Neural progenitor cell (in vitro differentiated cells): Measurements from ENCODE around the gene IFTAP. TPM values are rescaled to one million over a fixed set of nuclear protein-coding genes. Genes with fewer than 3 reads are reported as not detected.

Experiments used
- DNase-seq: peaks from one replicate; pipeline ENCODE4 v3.0.0-alpha.2; 2016; ENCODE audit warnings: low spot score
- H2AFZ ChIP-seq: fragments of 200-600 bp; sonication (generic); replicated peaks from 2 replicates; pipeline ENCODE4 v1.6.1; 2016; ENCODE audit warnings: antibody characterized with exemption
- H3F3A ChIP-seq: fragments of 200-600 bp; sonication (generic); 2 replicates; pipeline ENCODE4 v1.6.1; 2016; ENCODE audit warnings: antibody characterized with exemption, low read depth
- H3K27ac ChIP-seq: fragments of 200-600 bp; sonication (generic); 2 replicates; pipeline ENCODE4 v1.5.1; 2016; ENCODE audit warnings: mild to moderate bottlenecking
- H3K27me3 ChIP-seq: fragments of 200-600 bp; sonication (generic); 2 replicates; pipeline ENCODE4 v1.6.1; 2016; ENCODE audit warnings: mild to moderate bottlenecking, moderate library complexity
- H3K36me3 ChIP-seq: fragments of 200-600 bp; sonication (generic); 2 replicates; pipeline ENCODE4 v1.5.1; 2016
- H3K4me1 ChIP-seq: fragments of 200-600 bp; sonication (generic); 2 replicates; pipeline ENCODE4 v1.6.1; 2016; ENCODE audit warnings: mixed run types
- H3K4me2 ChIP-seq: fragments of 200-600 bp; sonication (generic); 2 replicates; pipeline ENCODE4 v1.6.1; 2016
- H3K4me3 ChIP-seq: fragments of 200-600 bp; sonication (generic); 2 replicates; pipeline ENCODE4 v1.5.1; 2016
- H3K79me2 ChIP-seq: fragments of 200-600 bp; sonication (generic); 2 replicates; pipeline ENCODE4 v1.6.1; 2016; ENCODE audit warnings: low read depth
- H3K9ac ChIP-seq: fragments of 200-600 bp; sonication (generic); 2 replicates; pipeline ENCODE4 v1.6.1; 2016
- H3K9me3 ChIP-seq: fragments of 200-600 bp; sonication (generic); 2 replicates; pipeline ENCODE4 v1.5.1; 2016; ENCODE audit warnings: low read depth
- H4K20me1 ChIP-seq: fragments of 200-600 bp; sonication (generic); 2 replicates; pipeline ENCODE4 v1.6.1; 2016; ENCODE audit warnings: low read depth
- H3K27ac Mint-ChIP-seq: 3 replicates; pipeline ENCODE4 v1.8.0; 2021; ENCODE audit warnings: mixed read lengths
- H3K27me3 Mint-ChIP-seq: 2 replicates; pipeline ENCODE4 v1.8.0; 2022; ENCODE audit warnings: low read depth, mild to moderate bottlenecking, inconsistent platforms, moderate library complexity, mixed read lengths; ENCODE audit not compliant: insufficient read depth
- H3K36me3 Mint-ChIP-seq: 3 replicates; pipeline ENCODE4 v1.8.0; 2021; ENCODE audit warnings: mixed read lengths
- H3K4me1 Mint-ChIP-seq: 3 replicates; pipeline ENCODE4 v1.8.0; 2021; ENCODE audit warnings: mixed read lengths
- H3K4me3 Mint-ChIP-seq: 3 replicates; pipeline ENCODE4 v1.8.0; 2021; ENCODE audit warnings: mild to moderate bottlenecking, moderate library complexity, mixed read lengths
- H3K9me3 Mint-ChIP-seq: 3 replicates; pipeline ENCODE4 v1.8.0; 2020; ENCODE audit warnings: mixed read lengths
- CTCF ChIP-seq: fragments of 200-600 bp; sonication (generic); IDR thresholded peaks from 2 replicates; pipeline ENCODE4 v1.5.1; 2017; ENCODE audit warnings: antibody characterized with exemption, mild to moderate bottlenecking
- EZH2 ChIP-seq: fragments of 200-600 bp; sonication (generic); IDR thresholded peaks from 2 replicates; pipeline ENCODE4 v1.6.1; 2017; ENCODE audit warnings: antibody characterized with exemption, mild to moderate bottlenecking, moderate library complexity
- EZH2phosphoT487 ChIP-seq: fragments of 200-600 bp; sonication (generic); IDR thresholded peaks from 2 replicates; pipeline ENCODE4 v1.6.1; 2017; ENCODE audit warnings: antibody characterized with exemption
- total RNA-seq: library from RNA; depleted of rRNA; stranded (reverse); fragments of >200 nt; gene quantifications from 2 replicates; pipeline ENCODE4 v1.2.3, GENCODE V29; 2015; ENCODE audit warnings: low replicate concordance

Gene IFTAP
- total RNA-seq, 1 donor from 2014 or later = 112 TPM

- Mint-ChIP-seq H3K27ac (no peak overlapping the region), H3K27me3 (peaks cover 3% of the 10 kb centered on the region), H3K4me3 (no peak overlapping the region), H3K36me3 (no peaks in the 10 kb centered on the region), H3K9me3 (no peaks in the 10 kb centered on the region), H3K4me1 (no peaks in the 10 kb centered on the region)
- H3K4me1 ChIP-seq = no peaks in the 10 kb centered on the region
- no peaks in the 10 kb centered on the region for H3K79me2 ChIP-seq
- no peak for DNase-seq
- H3K9me3 ChIP-seq = no peaks in the 10 kb centered on the region
- H4K20me1 ChIP-seq = no peaks in the 10 kb centered on the region
- no peak for TF ChIP-seq EZH2phosphoT487
- TF ChIP-seq EZH2 = no peak
- TF ChIP-seq CTCF = no peak
- no peak overlapping the region for H3K4me2 ChIP-seq
- peaks cover 4% of the 10 kb centered on the region for H3F3A ChIP-seq
- no peak overlapping the region for H3K27ac ChIP-seq
- no peak overlapping the region for H3K9ac ChIP-seq
- no peak overlapping the region for H2AFZ ChIP-seq
- no peaks in the 10 kb centered on the region for H3K27me3 ChIP-seq
- no peak overlapping the region for H3K4me3 ChIP-seq
- H3K36me3 ChIP-seq = no peaks in the 10 kb centered on the region
Measured at GRCh38 chr11:36601155-36601554, 6.9 kb downstream of the IFTAP start.

GRCh38 chr11:36602135-36602534 lies 7.8 kb downstream of the IFTAP start:
- DNase-seq = no peak
- Mint-ChIP-seq H3K27me3 (peaks cover 3% of the 10 kb centered on the region), H3K36me3 (no peaks in the 10 kb centered on the region), H3K9me3 (no peaks in the 10 kb centered on the region), H3K4me3 (no peak overlapping the region), H3K27ac (no peak overlapping the region), H3K4me1 (no peaks in the 10 kb centered on the region)
- Histone ChIP-seq H4K20me1 (no peaks in the 10 kb centered on the region), H3K4me2 (no peak overlapping the region), H3K27ac (no peak overlapping the region), H2AFZ (no peak overlapping the region), H3K36me3 (no peaks in the 10 kb centered on the region), H3K27me3 (no peaks in the 10 kb centered on the region), H3K9me3 (no peaks in the 10 kb centered on the region), H3K79me2 (no peaks in the 10 kb centered on the region), H3F3A (peaks cover 4% of the 10 kb centered on the region), H3K9ac (no peak overlapping the region), H3K4me1 (no peaks in the 10 kb centered on the region), H3K4me3 (no peak overlapping the region)
- no peak for TF ChIP-seq EZH2phosphoT487
- TF ChIP-seq CTCF = no peak
- TF ChIP-seq EZH2 = no peak

- Mint-ChIP-seq H3K27me3 (peaks cover 3% of the 10 kb centered on the region), H3K27ac (no peak overlapping the region), H3K36me3 (no peaks in the 10 kb centered on the region), H3K4me1 (no peaks in the 10 kb centered on the region), H3K9me3 (no peaks in the 10 kb centered on the region), H3K4me3 (no peak overlapping the region)
- no peaks in the 10 kb centered on the region for H3F3A ChIP-seq
- H3K9me3 ChIP-seq = no peaks in the 10 kb centered on the region
- TF ChIP-seq EZH2phosphoT487 (no peak), CTCF (no peak), EZH2 (no peak)
- no peak overlapping the region for H3K27ac ChIP-seq
- H3K36me3 ChIP-seq = no peaks in the 10 kb centered on the region
- no peak for DNase-seq
- no peak overlapping the region for H3K4me2 ChIP-seq
- H3K79me2 ChIP-seq = no peaks in the 10 kb centered on the region
- no peaks in the 10 kb centered on the region for H3K27me3 ChIP-seq
- H3K4me1 ChIP-seq = no peaks in the 10 kb centered on the region
- H4K20me1 ChIP-seq = no peaks in the 10 kb centered on the region
- H3K9ac ChIP-seq = no peak overlapping the region
- no peak overlapping the region for H3K4me3 ChIP-seq
- H2AFZ ChIP-seq = no peak overlapping the region
Measured at GRCh38 chr11:36605221-36606216, 11.2 kb downstream of the IFTAP start.
